HEK293 (cell line): ENCODE measurements around the gene CHST7.

Source experiments
- CTCF ChIA-PET: fragments of 350-600 bp; formaldehyde crosslinking; extraction: SDS; loops from one replicate; lab custom pipeline; 2021; ENCODE audit warnings: antibody characterized with exemption; lab: Yijun Ruan, JAX
- POLR2A ChIA-PET: fragments of 300-600 bp; formaldehyde crosslinking; extraction: SDS; loops from one replicate; lab custom pipeline; 2020; ENCODE audit warnings: antibody characterized with exemption, inconsistent platforms; lab: Yijun Ruan, JAX
- H3K27ac ChIP-seq: fragments of 200-500 bp; sonication (Bioruptor generic); 2 replicates; pipeline ENCODE4 v1.5.1; 2014; ENCODE audit warnings: low read depth, low read length, control low read depth, inconsistent platforms; ENCODE audit errors: extremely low read depth
- H3K36me3 ChIP-seq, 2 experiments: fragments of 200-500 bp in 1 of 2; sonication (Bioruptor generic) in 1 of 2; 1 replicate in 1 of 2; 2 replicates in 1 of 2; pipeline ENCODE4 v1.5.1; 2014 to 2017; ENCODE audit warnings: inconsistent platforms in 2 of 2, low read length in 2 of 2; ENCODE audit not compliant: control insufficient read depth in 2 of 2, insufficient read depth in 1 of 2
- H3K4me1 ChIP-seq: fragments of 200-500 bp; sonication (Bioruptor generic); 2 replicates; pipeline ENCODE4 v1.5.1; 2014; ENCODE audit warnings: mild to moderate bottlenecking, low read length, inconsistent platforms; ENCODE audit not compliant: control insufficient read depth, insufficient read depth
- H3K4me3 ChIP-seq: 2 replicates; pipeline ENCODE4 v1.5.1; 2011; ENCODE audit warnings: low read depth, mild to moderate bottlenecking, control low read depth, low read length, moderate library complexity
- H3K9me3 ChIP-seq: fragments of 200-500 bp; sonication (Bioruptor generic); 2 replicates; pipeline ENCODE4 v1.5.1; 2014; ENCODE audit warnings: low read depth, low read length, inconsistent platforms; ENCODE audit not compliant: control insufficient read depth, insufficient read depth
- BCL6B ChIP-seq: fragments of 450-650 bp; formaldehyde crosslinking; IDR thresholded peaks from 2 replicates; pipeline ENCODE4 v1.5.1; 2017; ENCODE audit warnings: missing biosample characterization, missing genetic modification characterization
- GLIS1 ChIP-seq: fragments of 450-650 bp; formaldehyde crosslinking; IDR thresholded peaks from 2 replicates; pipeline ENCODE4 v1.5.1; 2016; ENCODE audit warnings: missing biosample characterization, missing genetic modification characterization
- INSM2 ChIP-seq: fragments of 450-650 bp; formaldehyde crosslinking; IDR thresholded peaks from 2 replicates; pipeline ENCODE4 v1.5.1; 2016; ENCODE audit warnings: missing biosample characterization, missing genetic modification characterization
- MYNN ChIP-seq: fragments of 450-650 bp; formaldehyde crosslinking; IDR thresholded peaks from 2 replicates; pipeline ENCODE4 v1.5.1; 2016; ENCODE audit warnings: missing biosample characterization, missing genetic modification characterization, borderline replicate concordance
- SCRT1 ChIP-seq: fragments of 450-650 bp; formaldehyde crosslinking; IDR thresholded peaks from 2 replicates; pipeline ENCODE4 v1.5.1; 2016; ENCODE audit warnings: missing biosample characterization, missing genetic modification characterization, borderline replicate concordance
- SCRT2 ChIP-seq: fragments of 450-650 bp; formaldehyde crosslinking; IDR thresholded peaks from 2 replicates; pipeline ENCODE4 v1.5.1; 2016; ENCODE audit warnings: missing biosample characterization, missing genetic modification characterization
- TCF7L2 ChIP-seq: IDR thresholded peaks from 2 replicates; pipeline ENCODE4 v1.6.1; 2011; ENCODE audit warnings: low read depth, mild to moderate bottlenecking, inconsistent platforms, low read length, moderate library complexity, borderline replicate concordance
- WT1 ChIP-seq: fragments of 450-650 bp; formaldehyde crosslinking; IDR thresholded peaks from 2 replicates; pipeline ENCODE4 v1.5.1; 2016; ENCODE audit warnings: missing biosample characterization, missing genetic modification characterization
- ZEB2 ChIP-seq: fragments of 450-650 bp; formaldehyde crosslinking; IDR thresholded peaks from 2 replicates; pipeline ENCODE4 v1.5.1; 2016; ENCODE audit warnings: missing biosample characterization, missing genetic modification characterization
- ZNF175 ChIP-seq: fragments of 450-650 bp; formaldehyde crosslinking; IDR thresholded peaks from 2 replicates; pipeline ENCODE4 v1.5.1; 2016; ENCODE audit warnings: missing biosample characterization, missing genetic modification characterization
- ZNF274 ChIP-seq, 2 experiments: fragments of 200-500 bp in 1 of 2; fragments of 450-650 bp in 1 of 2; sonication (Bioruptor generic) in 1 of 2; formaldehyde crosslinking in 1 of 2; IDR thresholded peaks; 2 replicates each; pipeline versions ENCODE4 v1.5.1 to v1.6.1; 2014 to 2016; ENCODE audit warnings: borderline replicate concordance in 1 of 2, inconsistent platforms in 1 of 2, low read length in 1 of 2, missing biosample characterization in 1 of 2, missing genetic modification characterization in 1 of 2
- ZNF302 ChIP-seq: fragments of 450-650 bp; formaldehyde crosslinking; IDR thresholded peaks from 2 replicates; pipeline ENCODE4 v1.5.1; 2016; ENCODE audit warnings: missing biosample characterization, missing genetic modification characterization, low read depth
- ZNF324 ChIP-seq: fragments of 450-650 bp; formaldehyde crosslinking; IDR thresholded peaks from 2 replicates; pipeline ENCODE4 v1.5.1; 2016; ENCODE audit warnings: missing biosample characterization, missing genetic modification characterization
- ZNF398 ChIP-seq: fragments of 450-650 bp; formaldehyde crosslinking; IDR thresholded peaks from 2 replicates; pipeline ENCODE4 v1.5.1; 2017; ENCODE audit warnings: missing biosample characterization, missing genetic modification characterization
- ZNF433 ChIP-seq: fragments of 450-650 bp; formaldehyde crosslinking; IDR thresholded peaks from 2 replicates; pipeline ENCODE4 v1.5.1; 2016; ENCODE audit warnings: missing biosample characterization, missing genetic modification characterization, low read depth
- ZNF48 ChIP-seq: fragments of 450-650 bp; formaldehyde crosslinking; IDR thresholded peaks from 2 replicates; pipeline ENCODE4 v1.5.1; 2016; ENCODE audit warnings: missing biosample characterization, missing genetic modification characterization
- ZNF544 ChIP-seq: fragments of 450-650 bp; formaldehyde crosslinking; IDR thresholded peaks from 2 replicates; pipeline ENCODE4 v1.5.0; 2017; ENCODE audit warnings: missing biosample characterization, missing genetic modification characterization
- ZNF548 ChIP-seq: fragments of 450-650 bp; formaldehyde crosslinking; IDR thresholded peaks from 2 replicates; pipeline ENCODE4 v1.5.1; 2016; ENCODE audit warnings: missing biosample characterization, missing genetic modification characterization
- ZNF600 ChIP-seq: fragments of 450-650 bp; formaldehyde crosslinking; IDR thresholded peaks from 2 replicates; pipeline ENCODE4 v1.5.1; 2016; ENCODE audit warnings: missing biosample characterization, missing genetic modification characterization
- ZNF664 ChIP-seq: fragments of 450-650 bp; formaldehyde crosslinking; IDR thresholded peaks from 2 replicates; pipeline ENCODE4 v1.5.1; 2016; ENCODE audit warnings: missing biosample characterization, missing genetic modification characterization
- ZNF76 ChIP-seq: fragments of 450-650 bp; formaldehyde crosslinking; IDR thresholded peaks from 2 replicates; pipeline ENCODE4; 2016; ENCODE audit warnings: low read depth, missing biosample characterization, missing genetic modification characterization, borderline replicate concordance
- ZSCAN30 ChIP-seq: fragments of 450-650 bp; IDR thresholded peaks from 2 replicates; pipeline ENCODE4 v1.5.1; 2018; ENCODE audit warnings: missing biosample characterization, mild to moderate bottlenecking, missing genetic modification characterization, moderate library complexity
- TF ChIP-seq, protein P1 (sequence below): fragments of 450-650 bp; formaldehyde crosslinking; IDR thresholded peaks from 2 replicates; pipeline ENCODE4 v1.5.1; 2017; ENCODE audit warnings: missing biosample characterization, missing genetic modification characterization

The CHST7 gene

GRCh38 chrX:46628460-46629371 is 55.2 kb downstream of the CHST7 start:
- Histone ChIP-seq H3K4me1 (peaks cover 13% of the 10 kb centered on the region), H3K4me3 (no peak overlapping the region), H3K9me3 (no peaks in the 10 kb centered on the region), H3K27ac (no peak overlapping the region), H3K36me3 (no peaks in the 10 kb centered on the region; a peak in 1 of 3 replicates)
- ChIA-PET CTCF (interaction anchor here (0.6 to 1.8 kb wide), 2 partner anchors 14 to 20 kb away, joined by 3 to 4 read pairs; no protein-coding TSS in a partner anchor), POLR2A (no interaction called here)
- TF ChIP-seq ZNF548 (tag by site-specific recombination) (no peak), ZNF600 (tag by site-specific recombination) (peak; percentile 88), GLIS1 (0 out of 2 replicates have a peak, but pooled peaks have one; percentile 9), ZNF433 (no peak), WT1 (tag by site-specific recombination) (peak; percentile 88), ZNF544 (no peak)
- TF ChIP-seq, protein P1, sequence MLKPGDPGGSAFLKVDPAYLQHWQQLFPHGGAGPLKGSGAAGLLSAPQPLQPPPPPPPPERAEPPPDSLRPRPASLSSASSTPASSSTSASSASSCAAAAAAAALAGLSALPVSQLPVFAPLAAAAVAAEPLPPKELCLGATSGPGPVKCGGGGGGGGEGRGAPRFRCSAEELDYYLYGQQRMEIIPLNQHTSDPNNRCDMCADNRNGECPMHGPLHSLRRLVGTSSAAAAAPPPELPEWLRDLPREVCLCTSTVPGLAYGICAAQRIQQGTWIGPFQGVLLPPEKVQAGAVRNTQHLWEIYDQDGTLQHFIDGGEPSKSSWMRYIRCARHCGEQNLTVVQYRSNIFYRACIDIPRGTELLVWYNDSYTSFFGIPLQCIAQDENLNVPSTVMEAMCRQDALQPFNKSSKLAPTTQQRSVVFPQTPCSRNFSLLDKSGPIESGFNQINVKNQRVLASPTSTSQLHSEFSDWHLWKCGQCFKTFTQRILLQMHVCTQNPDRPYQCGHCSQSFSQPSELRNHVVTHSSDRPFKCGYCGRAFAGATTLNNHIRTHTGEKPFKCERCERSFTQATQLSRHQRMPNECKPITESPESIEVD: peak; percentile 57

- Histone ChIP-seq H3K27ac (no peak overlapping the region), H3K9me3 (no peaks in the 10 kb centered on the region), H3K4me3 (no peak overlapping the region), H3K4me1 (peaks cover 13% of the 10 kb centered on the region), H3K36me3 (no peaks in the 10 kb centered on the region; a peak in 1 of 3 replicates)
- POLR2A ChIA-PET: no interaction called here
- TF ChIP-seq ZNF175 (no peak), ZNF324 (tag by site-specific recombination) (no peak), SCRT2 (tag by site-specific recombination) (peak; percentile 89), ZSCAN30 (no peak), MYNN (no peak), SCRT1 (peak; percentile 85), ZNF76 (tag by site-specific recombination) (no peak)
- CTCF ChIA-PET: interaction anchor here (0.5 kb wide), 1 partner anchor 75 kb away, joined by 3 read pairs; no protein-coding TSS in a partner anchor
These were observed 56.6 kb downstream of the CHST7 start for GRCh38 chrX:46630141-46630540.

- H3K27ac ChIP-seq: no peak overlapping the region
- H3K9me3 ChIP-seq: no peaks in the 10 kb centered on the region
- no peak overlapping the region for H3K4me3 ChIP-seq
- ChIA-PET POLR2A (no interaction called here), CTCF (interaction anchor here (0.5 to 0.7 kb wide), 3 partner anchors 45 to 225 kb away, joined by 3 to 4 read pairs (median 3); no protein-coding TSS in a partner anchor)
- no peaks in the 10 kb centered on the region for H3K4me1 ChIP-seq
- H3K36me3 ChIP-seq: no peaks in the 10 kb centered on the region
- TF ChIP-seq ZNF302 (tag by site-specific recombination) (no peak), BCL6B (no peak), ZNF274 (IDR thresholded peaks at IDR 0.05; ENCODE audit: low read length) (no peak), ZNF274 (tag by site-specific recombination; IDR thresholded peaks at IDR 0.05; ENCODE audit: borderline replicate concordance) (no peak), TCF7L2 (no peak), ZEB2 (tag by site-specific recombination) (no peak), ZNF48 (tag by site-specific recombination) (no peak), ZNF664 (tag by site-specific recombination) (no peak), ZNF398 (tag by site-specific recombination) (no peak), INSM2 (tag by site-specific recombination) (no peak)
These were observed 61.0 kb downstream of the CHST7 start for GRCh38 chrX:46634577-46634976.
